22Rv1 (cell line): ENCODE data around the gene MGAT3.

Source experiments
- CTCF ChIP-seq: fragments of 450-650 bp; IDR thresholded peaks from 2 replicates; pipeline ENCODE4 v1.5.1; 2017; ENCODE audit warnings: mild to moderate bottlenecking
- ZFX ChIP-seq: fragments of 450-650 bp; IDR thresholded peaks from 2 replicates; pipeline ENCODE4 v1.6.1; 2017; ENCODE audit warnings: antibody characterized with exemption, borderline replicate concordance

GRCh38 chr22:39444937-39445465 is 11.8 kb upstream of the MGAT3 start:
- TF ChIP-seq CTCF (no peak), ZFX (no peak)
